Left renal cortex interstitium (tissue), 4 donors: ENCODE measurements around the gene LDHD. TPM values are rescaled to one million over a fixed set of nuclear protein-coding genes. Genes with fewer than 3 reads are reported as not detected.

ENCODE experiments used
- DNase-seq, 4 donors: peaks; one replicate each; pipeline ENCODE4 v3.0.0-alpha.2; 2013; ENCODE audit warnings: low read depth in 4 of 4, low spot score in 2 of 4, missing footprints in 1 of 4
- polyA plus RNA-seq, 4 donors: library from polyadenylated mRNA; unstranded; fragments of 120-200 nt; gene quantifications; one replicate each; pipeline ENCODE4 v1.2.1, GENCODE V29; 2013; ENCODE audit not compliant: insufficient read length in 4 of 4

Gene LDHD
- polyA plus RNA-seq, 4 donors, result 6.0 to 8.1 (median 6.8) TPM

GRCh38 chr16:75114946-75115825 lies 1.4 kb downstream of the LDHD start:
- no peak for DNase-seq

GRCh38 chr16:75114179-75114945 lies 2.2 kb downstream of the LDHD start:
- DNase-seq, result no peak

DNA sequence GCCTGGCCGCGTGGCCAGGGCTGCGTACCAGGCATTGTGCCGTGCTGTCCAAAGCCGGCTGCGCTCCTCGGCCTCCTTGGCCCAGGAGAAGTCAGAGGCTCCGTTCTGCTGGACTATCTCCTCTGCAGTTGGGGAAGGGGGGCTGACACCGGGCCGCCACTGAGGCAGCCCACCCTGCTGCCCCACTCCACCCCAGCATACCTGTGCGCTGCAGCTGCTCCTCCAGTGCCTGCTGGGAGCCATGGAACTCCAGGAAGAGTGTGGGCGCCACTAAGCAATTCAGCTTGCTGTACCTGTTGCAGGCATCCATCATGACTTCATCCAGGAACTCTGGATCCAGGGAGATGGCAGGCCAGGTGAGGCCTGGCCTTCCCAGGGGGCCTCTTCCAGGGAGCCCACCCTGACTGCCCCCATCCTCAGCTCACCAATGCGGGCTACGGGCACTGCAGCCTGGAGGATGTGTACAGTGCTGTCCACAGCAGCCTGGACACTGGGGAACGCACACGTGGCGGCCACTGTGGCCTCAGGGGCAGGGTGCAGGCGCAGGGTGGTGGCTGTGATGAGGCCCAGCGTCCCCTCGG lies 2.9 kb downstream of the LDHD start:
- DNase-seq, result no peak

DNA sequence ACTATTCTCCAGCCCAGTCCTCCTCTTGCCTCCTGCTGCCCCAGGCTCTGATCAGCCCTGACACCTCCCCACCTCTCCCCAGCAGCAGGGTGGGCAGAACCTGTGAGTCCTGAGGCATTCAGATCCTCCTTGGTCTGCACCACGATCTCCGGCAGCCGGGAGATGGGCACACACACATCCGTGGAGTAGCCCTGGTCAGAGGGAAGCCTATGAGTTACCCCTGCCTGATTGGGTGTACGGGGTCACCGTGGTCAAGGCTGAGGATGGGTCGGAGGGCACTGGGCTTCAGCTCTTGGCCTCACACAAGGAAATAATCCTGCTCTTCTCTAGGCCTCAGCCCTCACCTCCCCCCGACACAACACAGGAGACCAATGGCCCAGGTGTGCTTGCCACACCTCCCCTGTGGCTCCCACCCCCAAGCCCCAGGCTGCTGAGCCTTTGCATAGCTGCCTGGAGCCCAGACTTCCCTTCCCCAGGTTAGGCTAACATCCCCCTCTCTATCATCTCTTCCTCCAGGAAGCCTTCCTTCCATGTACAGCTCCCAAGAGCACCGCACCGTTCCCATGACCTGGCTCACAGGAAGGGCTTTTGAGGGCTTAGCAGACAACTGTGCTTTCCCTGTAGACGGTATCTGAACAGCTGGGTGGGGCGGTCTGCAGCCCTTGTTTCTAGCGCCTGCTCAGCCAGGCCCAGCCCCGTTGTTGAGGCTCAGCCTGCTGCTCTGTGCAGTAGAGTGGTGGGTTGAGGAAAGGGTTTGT lies 3.7 kb downstream of the LDHD start:
- DNase-seq, result no peak

- no peak for DNase-seq
These were observed 4.4 kb downstream of the LDHD start for GRCh38 chr16:75111961-75112733.

DNA sequence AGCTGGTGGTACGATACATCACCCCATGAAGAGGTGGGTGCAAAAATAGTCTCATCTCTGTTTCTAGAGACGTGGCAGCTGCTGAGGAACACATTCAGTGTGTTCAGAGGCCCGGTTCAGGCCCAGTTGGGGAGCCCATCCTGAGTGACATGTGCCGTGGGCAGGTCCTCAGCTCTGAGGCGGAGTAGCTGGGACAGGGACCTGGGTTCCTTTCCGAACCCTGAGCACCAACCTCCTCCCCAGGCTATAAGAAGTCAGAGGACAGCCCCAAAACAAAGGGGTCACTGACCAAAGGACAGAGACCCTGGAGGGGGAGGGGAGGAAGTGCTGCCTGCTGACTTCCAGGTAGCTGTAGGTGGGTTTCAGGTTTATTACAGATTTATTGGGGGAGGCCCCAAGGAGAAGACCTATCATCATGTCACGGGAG lies 5.1 kb downstream of the LDHD start:
- DNase-seq, result no peak

GRCh38 chr16:75110637-75111513 lies 5.7 kb downstream of the LDHD start:
- peak; percentile 74 to 84 (median 76) for DNase-seq

DNA sequence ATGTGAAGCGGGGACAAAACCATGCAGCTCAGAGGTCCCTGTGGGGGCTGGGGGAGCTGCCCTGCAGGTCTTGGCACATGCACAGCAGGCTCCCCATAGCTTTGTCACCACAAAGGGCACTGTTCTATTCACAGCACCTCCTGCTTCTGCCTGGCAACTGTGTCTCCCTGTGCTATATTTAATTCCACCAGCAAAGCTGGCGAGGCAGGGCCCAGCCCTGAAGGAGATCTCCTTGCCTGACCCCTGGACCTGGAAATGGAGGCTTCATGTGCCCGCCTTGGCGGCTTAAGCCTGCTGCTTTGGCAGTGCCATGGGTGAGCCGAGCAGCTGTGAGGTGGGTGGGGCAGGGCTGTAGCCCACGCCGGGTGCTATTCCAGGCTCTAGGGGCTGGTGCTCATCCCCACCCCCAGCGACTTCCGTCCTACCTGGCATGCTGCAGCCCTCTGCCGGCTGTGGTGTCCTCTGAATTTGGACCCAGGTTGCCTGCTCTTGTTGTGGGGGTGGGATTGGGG lies 6.8 kb downstream of the LDHD start:
- DNase-seq, result no peak

GRCh38 chr16:75108792-75109731 lies 7.5 kb downstream of the LDHD start:
- peak in 3 of 4 donors; percentile 52 to 65 (median 61) for DNase-seq

DNA sequence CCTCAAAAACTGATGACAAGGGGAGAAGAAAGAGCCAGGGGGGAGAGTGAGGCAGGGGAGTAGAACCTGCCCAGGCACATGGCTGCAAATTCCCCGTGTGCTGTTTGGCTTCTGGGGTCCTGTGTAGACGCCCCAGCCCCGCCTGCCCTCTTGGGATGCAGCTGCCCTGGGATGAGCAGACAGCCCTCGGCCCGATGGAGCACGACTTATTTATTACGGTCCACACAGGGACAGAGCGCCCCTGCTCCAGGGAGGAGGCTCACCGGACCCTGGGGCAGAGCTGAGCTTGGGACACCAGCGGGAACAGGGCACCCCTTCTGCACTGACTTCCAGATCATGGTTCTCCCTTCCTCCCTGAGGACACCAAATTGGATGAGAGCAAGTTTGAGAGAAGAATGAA lies 9.1 kb downstream of the LDHD start:
- DNase-seq, result no peak

DNA sequence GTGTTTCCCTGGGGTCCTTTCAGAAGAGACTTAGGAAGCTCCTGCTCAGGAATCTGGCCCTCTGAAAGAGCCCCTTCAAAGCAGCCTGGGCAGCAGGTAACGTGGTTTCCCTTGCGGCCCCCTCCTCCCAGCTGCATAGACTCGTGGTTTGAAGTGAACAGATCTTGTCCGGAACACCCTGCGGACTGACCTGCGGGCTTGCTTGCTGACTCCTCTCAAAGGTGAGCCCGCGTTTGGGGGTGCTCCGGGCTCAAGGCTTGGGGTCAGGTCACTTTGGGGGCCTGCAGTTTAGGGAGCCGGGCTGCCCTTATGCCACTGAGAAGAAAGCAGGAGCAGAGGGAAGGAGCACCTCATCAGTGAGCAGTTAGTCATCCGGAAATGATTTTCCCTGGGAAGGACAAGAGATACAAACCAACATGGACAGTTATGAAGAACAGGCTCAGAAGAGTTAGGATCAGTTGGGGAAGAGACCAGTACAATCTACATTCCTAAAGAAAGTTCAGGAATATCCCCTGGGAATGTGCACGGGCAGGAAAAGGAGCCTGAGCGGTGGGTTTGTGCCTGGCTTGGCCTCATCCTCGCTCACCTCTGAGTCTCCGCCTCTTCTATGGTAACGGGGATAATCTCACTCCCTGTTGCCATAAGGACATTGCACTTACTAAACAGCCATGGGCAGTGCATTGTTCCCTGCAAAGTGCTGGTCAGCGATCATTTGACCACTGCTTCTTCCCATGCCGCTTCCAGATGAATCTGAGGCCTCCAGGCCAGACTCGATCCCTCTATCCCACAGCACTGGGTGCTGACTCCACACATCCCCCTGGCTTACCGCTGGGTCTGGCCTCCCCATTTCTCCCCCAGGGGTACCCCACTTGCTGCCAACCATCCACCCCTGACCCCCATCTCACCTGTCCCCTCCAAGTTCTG lies 10.0 kb downstream of the LDHD start:
- DNase-seq, result no peak

GRCh38 chr16:75105306-75106061 lies 11.1 kb downstream of the LDHD start:
- no peak for DNase-seq

GRCh38 chr16:75104836-75105235 lies 11.7 kb downstream of the LDHD start:
- DNase-seq, result no peak

GRCh38 chr16:75103994-75104393 lies 12.6 kb downstream of the LDHD start:
- DNase-seq, result no peak

DNA sequence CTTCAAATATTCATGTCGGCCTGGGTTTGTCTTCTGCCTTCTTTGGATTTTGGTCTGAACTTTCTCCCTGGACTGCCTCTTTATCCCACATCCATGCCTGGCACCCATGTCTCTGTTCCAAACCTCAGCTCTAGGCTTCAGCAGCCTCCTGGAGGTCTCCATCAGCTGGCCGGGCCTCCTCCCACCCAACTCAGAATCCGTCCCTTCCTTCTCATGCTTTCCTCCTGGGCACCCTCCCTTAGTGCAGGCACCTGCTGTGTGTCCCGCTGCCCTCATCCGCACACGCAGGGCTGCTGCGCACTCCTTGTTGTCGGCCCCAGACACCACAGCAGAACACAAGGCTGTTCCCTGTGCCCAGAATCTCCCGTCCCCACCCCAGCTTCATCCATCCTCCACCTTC lies 14.0 kb downstream of the LDHD start:
- no peak for DNase-seq

GRCh38 chr16:75101635-75102034 lies 14.9 kb downstream of the LDHD start:
- DNase-seq, result no peak
